HTR-8/SVneo (cell line): ENCODE results near the gene LRWD1.

Experiments
- DNase-seq: peaks from one replicate; pipeline ENCODE4 v3.0.0; 2011; ENCODE audit warnings: low spot score, mixed read lengths; ENCODE audit not compliant: insufficient read length
- FAIRE-seq: peaks from 2 replicates; lab custom pipeline; 2011; peaks lifted over from hg19 to GRCh38; lab: Jason Lieb, UNC

Gene LRWD1

DNA sequence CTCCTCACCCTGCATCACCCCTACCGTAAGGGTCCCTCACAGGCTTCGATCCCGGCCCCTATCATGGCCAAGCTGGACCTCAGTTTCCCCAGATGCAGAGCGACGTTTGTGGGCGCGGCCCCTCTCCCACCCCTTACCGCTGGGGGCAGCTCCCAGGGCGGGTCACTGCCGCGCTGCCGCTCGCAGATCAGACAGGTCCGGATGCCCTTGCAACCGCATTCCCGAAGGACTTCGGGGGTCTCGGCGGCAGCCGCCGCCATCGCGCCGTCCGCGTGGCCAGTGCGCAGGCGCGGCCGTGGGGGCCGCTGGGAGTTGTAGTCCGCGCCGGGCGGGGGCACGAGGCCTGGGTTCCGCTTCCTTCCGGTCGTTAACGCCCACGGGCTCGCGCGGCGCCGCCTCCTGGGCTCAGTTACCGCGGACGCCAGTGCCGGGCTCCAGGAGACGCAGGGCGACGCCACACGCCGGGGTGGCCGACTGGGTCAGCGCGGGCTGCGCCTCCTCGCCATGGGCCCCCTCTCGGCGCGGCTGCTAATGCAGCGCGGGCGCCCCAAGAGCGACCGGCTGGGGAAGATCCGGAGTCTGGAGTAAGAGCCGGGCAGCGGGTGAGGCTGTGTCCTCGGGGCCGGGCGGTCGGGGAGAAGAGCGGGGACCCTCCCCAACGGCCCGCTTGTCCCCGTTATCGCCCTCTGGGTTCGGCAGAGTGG is at the start of gene LRWD1, which contains the start of gene ALKBH4:
Gene LRWD1 (plus strand): TSS at position 408 of the 704 bp plus-strand sequence. CDS start 97 bp downstream, at position 505.
Gene ALKBH4 (minus strand): TSS at position 287 of the 704 bp plus-strand sequence. CDS start 27 bp downstream, at position 260.
- peak; percentile 89 for FAIRE-seq
- peak; percentile 92 for DNase-seq

DNA sequence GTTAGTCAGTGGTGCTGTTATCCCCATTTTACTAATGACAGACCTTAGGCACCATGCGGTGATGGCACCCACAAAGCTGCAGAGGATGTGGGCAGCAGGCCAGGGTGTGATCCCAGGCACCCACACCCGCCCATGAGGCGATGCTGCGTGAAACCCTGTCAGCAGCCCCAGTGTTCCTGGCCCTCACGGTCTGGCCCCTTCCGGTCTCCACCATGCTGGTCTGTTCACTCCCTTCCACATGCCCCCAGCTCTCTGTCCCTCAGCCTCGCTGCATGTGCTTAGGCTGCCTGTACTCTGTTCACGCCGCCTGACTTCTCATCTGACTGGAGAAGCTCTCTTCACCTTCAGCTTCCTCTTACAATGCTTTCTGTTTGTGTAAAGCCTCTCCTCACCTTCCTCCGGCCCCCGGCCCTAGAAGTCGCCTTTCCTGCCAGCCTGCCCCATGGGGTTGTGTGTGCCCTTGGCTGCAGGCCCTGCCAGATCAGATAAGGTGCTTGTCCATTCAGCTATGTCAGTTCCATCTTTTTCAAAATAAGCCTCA is 49.0 kb upstream of the LRWD1 start:
- DNase-seq (no peak), FAIRE-seq (no peak)

DNA sequence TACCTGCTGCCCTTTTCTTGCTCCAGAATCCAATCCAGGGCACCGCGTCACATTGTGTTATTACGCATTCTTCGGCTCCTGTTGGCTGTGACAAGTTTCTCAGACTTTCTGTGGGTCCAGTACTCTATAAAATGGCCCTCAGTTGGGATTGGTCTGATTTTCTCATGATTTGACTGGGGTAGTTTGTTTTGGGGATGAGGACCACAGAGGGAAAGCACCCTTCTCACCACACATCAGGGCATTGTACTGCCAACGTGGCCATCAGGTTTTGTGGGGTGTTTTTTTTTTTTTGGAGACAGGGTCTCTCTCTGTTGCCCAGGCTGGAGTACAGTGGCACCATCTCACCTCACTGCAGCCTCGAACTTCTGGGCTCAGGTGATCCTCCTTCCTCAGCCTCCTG is 48.4 kb upstream of the LRWD1 start:
- no peak for FAIRE-seq

DNA sequence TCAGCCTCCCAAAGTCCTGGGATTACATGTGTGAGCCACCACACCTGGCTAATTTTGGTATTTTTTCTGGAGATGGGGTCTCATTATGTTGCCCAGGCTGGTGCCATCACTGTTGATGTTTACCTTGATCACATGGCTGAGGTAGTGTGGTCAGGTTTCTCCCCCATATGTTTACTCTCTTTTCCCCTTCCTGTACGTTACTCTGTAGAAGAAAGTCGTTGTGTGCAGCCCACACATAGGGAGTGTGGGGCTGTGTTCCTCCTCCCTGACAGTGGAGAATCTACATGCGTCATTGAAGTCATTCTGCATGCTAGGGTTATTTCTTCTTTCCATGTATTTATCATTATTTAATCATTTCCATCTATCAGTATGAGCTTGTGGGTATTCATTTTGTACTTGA is 47.7 kb upstream of the LRWD1 start:
- DNase-seq (no peak), FAIRE-seq (no peak)

More for the DNA sequence above, 48.4 kb upstream of the LRWD1 start:
- no peak for DNase-seq

DNA sequence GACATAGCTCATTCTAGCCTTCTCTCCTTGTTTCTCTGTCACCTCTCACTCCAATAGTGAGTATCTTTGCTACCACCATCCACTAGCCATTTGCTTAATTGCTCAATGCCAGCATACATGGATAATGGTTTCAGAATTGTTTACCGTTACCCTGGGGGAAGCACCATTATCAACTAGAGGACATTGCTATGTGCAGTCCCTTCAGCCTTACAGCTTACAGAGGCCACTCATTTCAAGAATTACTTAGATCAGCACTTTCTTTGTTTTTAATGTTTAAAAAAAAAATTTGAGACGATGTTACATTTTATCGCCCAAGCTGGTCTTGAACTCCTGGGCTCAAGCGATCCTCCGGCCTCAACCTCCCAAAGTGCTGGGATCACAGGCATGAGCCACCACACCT is 46.2 kb upstream of the LRWD1 start:
- FAIRE-seq = no peak
- no peak for DNase-seq

DNA sequence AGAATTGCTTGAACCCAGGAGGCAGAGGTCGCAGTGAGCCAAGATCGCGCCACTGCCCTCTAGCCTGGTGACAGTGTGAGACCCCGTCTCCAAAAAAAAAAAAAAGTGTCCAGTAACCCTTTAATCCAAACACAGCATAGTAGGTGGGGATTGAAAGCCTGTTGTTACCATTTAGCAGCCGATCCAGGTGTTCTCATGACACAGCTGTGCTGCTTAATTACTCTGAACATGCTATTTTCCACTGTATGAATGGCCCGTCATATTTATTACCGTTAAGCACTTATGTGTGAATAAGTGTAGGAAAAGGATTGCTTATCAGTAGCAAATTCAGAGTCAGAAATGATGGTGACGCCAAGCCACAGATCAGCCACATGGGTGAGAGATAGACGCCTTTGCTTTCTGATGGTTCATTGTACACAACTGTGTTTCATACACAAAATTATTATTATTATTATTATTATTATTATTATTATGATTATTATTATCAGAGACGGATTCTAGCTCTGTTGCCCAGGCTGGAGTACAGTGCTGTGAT is 43.0 kb upstream of the LRWD1 start:
- DNase-seq (no peak), FAIRE-seq (no peak)

DNA sequence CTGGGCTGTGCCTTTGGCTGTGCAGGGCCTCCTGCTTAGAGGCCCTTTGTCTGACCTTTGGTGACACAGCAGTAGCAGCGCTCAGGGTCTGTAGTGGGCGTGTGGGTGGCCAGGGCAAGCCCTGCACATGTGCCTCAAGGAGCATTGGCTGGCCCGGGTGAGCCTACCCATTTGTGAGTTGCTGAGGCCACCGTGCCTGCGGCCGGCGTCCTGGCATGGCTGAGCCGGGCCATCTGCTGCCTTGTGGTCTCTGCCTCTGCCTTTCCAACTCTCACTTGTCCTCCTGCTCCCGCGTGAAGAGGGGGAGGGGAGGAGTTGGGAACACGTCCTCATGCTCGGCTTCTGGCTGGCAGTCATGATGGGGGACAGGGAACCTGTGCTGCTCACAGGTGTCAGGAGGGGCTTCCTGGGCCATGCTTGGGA is 40.6 kb upstream of the LRWD1 start:
- no peak for FAIRE-seq
- no peak for DNase-seq

DNA sequence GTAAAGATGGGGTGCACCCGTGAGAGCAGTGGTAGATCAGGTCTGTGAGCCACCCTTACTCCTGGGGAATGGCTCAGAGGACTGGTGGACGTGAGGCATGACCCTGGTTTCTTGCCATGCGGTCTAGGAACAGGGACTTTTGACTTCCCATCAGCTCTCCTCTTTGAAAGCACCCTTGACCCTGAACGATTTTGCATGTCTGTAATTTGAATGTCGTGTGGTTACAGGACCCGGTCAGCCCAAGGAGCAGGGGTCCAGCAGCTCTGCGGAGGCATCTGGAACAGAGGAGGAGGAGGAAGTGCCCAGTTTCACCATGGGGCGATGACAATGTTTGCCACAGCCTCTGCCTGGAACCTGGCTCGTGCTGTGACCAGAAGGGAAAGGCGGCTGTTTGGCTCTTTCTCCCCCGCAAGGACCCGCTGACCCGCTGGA is 40.0 kb upstream of the LRWD1 start:
- DNase-seq (no peak), FAIRE-seq (no peak)

DNA sequence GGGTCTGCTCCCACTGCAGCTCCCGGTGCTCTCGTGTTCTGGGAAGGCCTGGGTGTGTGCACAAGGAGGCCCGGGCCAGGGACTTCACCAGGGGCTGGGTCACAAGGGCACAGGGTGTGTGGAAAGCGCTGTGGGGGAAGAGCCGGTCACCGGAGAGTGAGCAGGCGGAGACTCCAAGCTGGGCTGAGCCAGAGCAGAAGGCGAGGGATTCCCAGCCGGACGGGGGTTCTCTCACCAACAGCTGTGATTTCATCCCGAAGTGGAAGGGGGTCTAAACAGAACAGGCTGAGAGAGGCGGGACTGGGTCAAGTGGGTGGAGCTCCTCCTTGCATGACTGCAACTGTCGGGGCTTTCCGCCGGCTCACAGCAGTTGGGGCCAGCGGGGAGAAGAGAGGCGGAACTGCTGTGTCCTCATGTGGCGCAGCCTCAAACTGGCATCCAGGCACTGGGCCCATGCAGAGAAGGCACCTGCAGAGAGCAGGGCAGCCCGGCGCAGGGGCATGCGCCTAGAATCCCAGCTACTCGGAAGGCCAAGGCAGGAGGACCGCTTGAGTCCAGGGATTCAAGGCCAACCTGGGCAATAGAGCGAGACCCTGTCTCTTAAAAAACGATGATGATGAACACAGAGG is 39.0 kb upstream of the LRWD1 start:
- no peak for FAIRE-seq
- no peak for DNase-seq

DNA sequence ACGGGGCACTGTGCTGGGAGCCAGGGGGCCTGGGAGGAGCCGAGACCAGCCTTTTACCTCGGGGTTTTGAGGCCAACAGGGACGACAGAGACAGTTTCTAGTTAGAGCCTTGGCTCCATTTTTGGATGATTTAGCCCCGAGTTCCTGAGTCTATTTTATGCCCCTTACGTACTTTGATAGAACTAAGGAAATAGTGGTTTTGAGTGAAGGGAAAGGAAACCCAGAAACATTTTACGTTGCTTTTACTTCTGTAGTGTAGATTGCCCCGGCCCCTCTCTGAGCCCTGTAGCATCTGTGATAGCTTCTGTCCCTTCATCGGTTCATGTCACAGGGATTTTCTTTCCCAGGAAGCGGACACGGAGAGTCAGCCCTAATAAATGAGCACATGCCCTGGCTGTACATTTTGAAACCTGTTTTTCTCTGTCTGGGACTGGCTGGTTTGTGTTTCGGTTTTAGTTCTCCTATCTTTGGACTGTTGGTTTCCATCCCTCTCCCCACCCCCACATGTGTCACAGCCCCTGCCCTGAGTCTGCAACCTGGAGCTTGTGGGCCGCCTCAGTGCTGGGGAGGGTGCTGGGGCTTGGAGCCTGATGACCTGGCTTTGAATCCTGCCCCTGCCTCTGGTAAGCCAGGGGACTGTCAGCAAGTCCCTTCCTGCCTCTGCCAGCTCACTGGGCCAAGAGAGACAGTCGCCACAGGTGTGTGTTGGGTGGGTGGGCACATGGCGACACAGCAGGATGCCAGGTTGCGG is 38.3 kb upstream of the LRWD1 start:
- DNase-seq (no peak), FAIRE-seq (no peak)

DNA sequence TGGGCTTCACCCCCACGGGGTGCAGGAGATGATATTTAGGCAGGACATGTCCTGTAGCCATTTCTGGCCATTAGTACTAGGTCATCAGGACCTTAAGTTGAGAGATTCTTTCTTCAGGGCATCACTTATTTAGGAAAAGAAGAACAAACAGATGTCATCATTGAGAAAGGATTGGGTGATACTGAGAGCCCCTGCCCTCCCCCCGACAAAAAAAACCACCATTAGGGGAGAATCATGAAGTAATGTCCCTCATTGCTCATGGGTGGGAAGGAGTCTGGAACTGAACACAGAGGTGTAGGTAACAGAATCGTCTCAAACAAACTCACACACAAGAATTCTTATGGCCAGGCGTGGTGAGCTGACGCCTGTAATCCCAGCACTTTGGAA is 37.8 kb upstream of the LRWD1 start:
- FAIRE-seq = no peak
- DNase-seq = no peak

DNA sequence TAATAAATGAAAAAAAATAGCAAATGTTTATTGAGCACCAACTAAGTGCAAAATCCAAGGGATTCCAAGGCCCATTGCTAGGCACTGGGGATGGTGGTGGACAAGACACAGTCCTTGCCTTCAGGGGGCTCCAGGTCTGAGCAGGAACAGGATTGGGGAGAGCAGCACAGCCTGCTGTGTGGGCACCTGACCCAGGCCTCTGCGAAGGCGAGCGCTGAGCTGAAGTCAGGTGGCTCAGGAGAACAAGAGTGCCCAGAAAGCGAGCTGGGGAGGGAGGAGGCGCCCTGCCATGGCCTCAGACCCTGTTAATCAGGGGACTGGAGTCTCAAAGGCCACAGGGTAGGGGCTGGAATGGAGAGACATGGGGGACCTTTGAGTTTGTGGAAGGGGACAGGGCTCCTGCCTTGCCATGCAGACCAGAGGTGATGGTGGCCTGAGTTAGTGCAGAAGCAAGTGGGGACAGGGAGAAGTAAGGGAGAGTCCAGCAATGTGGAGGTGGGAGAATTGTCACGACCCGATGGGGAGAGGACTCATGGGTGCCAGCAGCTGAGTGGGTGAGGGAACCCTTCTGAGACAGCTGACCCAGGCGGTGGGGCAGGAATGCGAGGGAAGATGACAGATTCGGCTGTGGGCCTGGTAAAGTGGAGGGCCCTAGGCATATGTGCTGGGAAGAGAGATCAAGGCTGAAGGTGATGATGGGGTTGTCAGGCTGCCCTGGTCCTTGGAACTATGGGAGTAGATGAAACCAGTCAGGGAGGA is 35.5 kb upstream of the LRWD1 start:
- FAIRE-seq = no peak
- no peak for DNase-seq

DNA sequence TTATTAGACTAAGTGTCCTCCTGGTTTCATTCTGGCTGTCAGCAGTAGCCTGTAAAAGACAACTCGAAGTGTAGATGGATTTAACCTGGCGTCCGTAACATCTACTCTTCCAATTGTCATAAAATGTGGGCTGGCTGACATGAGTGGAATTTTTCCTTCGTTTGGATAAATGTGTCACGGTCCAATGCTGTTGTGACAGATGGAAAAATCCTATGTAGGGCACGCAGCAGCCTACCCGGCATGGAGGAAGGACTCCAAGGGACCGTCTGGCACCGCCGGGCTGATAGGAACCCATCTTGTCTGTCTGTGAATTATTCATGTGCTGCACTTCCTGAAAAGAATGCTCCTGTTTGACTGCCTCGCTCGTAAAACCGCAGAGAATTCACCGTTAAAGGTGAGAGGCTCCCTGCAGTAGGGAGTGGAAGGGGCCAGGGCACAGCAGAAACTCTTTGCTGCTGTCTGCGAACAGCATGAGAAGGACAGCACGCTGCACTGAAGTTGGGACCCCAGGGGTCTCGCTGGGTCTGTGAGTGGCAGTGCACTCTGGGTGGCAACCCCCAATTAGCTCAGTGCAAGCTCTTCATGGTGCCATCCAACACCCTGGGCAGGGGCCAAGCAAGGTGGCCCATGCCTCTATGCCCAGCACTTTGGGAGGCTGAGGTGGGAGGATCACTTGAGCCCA is 33.0 kb upstream of the LRWD1 start:
- FAIRE-seq = no peak
- no peak for DNase-seq

DNA sequence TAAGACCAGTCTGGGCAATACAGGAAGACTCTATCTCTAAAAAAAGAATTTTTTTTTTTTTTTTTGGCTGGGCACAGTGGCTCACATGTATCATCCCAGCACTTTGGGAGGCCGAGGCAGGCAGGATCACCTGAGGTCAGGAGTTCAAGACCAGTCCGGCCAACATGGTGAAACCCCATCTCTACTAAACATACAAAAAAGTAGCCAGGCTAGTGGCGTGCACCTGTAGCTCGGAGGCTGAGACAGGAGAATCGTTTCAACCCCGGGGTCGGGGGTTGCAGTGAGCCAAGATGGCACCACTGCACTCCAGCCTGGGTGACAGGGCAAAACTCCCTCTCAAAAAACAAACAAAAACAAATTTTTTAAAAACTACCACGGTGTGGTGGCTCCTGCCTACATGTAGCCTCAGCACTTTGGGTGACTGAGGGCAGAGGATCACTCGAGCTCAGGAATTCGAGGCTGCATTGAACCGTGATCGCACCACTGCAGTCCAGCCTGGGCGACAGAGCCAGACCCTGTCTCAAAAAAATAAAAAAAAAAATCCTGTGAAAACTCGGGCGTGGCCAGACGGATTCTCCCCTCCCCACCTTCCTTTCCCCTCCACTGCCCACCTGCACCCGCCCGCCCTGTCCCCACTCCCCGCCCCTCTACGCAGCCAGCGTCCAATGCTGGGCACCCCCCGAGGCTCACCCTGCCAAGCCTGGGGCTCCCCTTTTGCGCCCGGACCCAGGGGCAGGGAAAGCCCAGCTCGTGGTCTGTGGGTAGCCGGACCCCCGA is 32.2 kb upstream of the LRWD1 start:
- FAIRE-seq = no peak
- DNase-seq = no peak

DNA sequence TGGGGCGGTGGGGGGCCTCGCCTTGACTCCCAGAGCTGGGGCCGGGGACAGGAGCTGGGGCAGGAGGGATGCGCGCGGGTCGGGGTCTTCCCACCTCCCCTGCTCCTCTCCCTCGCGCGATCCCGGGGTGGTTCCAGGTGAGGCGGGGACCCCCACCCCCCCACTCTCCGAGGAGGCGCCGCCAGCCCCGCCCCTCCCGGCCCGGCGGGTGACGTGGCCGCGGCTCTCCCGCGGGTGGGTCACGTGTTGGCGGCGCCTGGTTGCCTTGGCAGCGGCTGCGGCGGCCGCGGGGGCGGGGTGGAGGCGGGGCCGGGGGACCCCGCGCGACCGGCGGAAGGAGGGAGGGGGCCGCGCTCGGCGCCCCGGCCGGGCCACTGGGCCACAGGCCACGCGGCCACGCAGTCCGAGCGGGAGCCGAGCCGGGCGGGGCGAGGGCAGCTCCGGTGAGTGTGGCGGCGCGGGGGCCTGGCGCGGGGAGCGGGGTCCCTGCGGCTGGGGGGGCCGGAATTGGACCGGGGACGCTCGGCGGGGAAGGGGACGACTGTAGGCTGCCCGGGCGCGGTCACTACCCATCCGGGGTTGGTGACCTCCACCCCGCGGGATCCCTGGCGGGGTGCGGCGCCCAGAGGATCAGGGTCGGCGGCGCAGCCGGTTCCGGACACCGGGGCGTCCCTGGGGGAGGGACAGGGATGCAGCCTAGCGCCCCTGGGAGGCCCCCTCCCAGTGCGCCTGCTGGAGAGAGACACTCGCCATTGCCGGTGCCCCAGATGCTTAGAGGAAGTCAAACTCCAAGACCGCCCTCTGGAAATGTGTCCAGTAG is 31.4 kb upstream of the LRWD1 start, which contains the start of gene ORAI2:
Gene ORAI2 (plus strand): TSS at position 357 of the 820 bp plus-strand sequence. CDS start 5,382 bp downstream, outside the sequence.
- peak; percentile 81 for DNase-seq
- FAIRE-seq = peak; percentile 91

DNA sequence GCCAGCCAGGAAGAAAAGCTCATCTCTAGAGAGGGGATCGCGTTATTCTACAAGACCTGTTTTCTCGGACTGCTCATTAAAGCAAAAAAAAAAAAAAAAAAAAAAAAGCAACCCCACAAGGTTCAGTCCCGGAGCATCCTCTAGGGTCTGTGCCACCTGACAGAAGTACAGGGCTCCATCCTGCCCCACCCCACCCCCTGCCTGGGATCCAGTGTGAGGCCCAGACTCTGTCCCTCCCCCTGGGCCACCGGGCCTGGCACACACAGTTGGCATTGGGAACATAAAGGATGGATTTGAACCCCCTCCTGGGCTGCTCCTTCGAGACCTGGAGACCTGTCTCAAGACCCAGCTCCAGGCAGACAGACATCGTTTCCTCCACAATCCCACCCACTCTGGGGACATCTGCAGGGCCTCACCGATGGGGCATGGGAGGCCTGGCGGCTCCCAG is 30.7 kb upstream of the LRWD1 start:
- FAIRE-seq = no peak
- DNase-seq = no peak

DNA sequence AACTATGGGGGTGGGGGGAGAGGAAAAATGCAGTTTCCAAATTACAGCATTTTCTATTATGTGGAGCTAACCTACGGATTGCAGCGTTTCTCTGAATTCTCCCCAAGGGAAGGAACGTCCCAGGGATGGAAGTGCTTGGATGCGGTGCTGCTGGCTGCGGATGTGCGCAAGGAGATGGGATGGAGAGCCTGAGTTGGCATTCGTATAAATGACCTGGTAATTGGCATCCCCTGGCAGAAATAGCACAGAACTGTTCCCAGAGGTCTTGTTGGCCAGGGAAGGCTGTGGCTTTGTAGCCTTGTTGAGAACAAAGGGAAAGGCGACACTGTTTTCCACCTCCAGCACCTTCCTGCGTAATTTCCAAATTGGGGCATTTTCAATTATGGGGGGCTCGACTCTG is 28.7 kb upstream of the LRWD1 start:
- DNase-seq (no peak), FAIRE-seq (no peak)
